Activated naive CD4-positive, alpha-beta T cell treated with anti-CD3 and anti-CD28 coated beads, Interleukin-2, amount 50 U/mL, for 24 hours (primary cell): ENCODE data around the gene CAPN12.
"Not testable (repeated sequence)": the region's sequence is repeated elsewhere in the genome, so short reads cannot be mapped to it uniquely, and the experiment has no call there.

Source experiments
- H3K27ac Mint-ChIP-seq: one replicate; pipeline ENCODE4 v1.8.0; 2021; ENCODE audit warnings: mild to moderate bottlenecking, mixed read lengths
- H3K27me3 Mint-ChIP-seq: one replicate; pipeline ENCODE4 v1.8.0; 2021; ENCODE audit warnings: mixed read lengths
- H3K36me3 Mint-ChIP-seq: one replicate; pipeline ENCODE4 v1.8.0; 2021; ENCODE audit warnings: mixed read lengths
- H3K4me1 Mint-ChIP-seq: one replicate; pipeline ENCODE4 v1.8.0; 2021; ENCODE audit warnings: mixed read lengths
- H3K4me3 Mint-ChIP-seq: one replicate; pipeline ENCODE4 v1.8.0; 2021; ENCODE audit warnings: mild to moderate bottlenecking, mixed read lengths
- H3K9me3 Mint-ChIP-seq: one replicate; pipeline ENCODE4 v1.8.0; 2021; ENCODE audit warnings: mixed read lengths

CAPN12 gene

GRCh38 chr19:38744298-38744681, at the start of gene CAPN12:
TSS of gene CAPN12 (minus strand) at chr19:38744474. CDS start at chr19:38744165, 309 bp downstream.
- Mint-ChIP-seq H3K27ac (peak within 1 kb of the TSS; percentile 62), H3K27me3 (no peaks in the 10 kb centered on the region), H3K4me1 (no peaks in the 10 kb centered on the region), H3K4me3 (no peak within 1 kb of the TSS), H3K36me3 (no peaks in the 10 kb centered on the region), H3K9me3 (no peaks in the 10 kb centered on the region)

DNA sequence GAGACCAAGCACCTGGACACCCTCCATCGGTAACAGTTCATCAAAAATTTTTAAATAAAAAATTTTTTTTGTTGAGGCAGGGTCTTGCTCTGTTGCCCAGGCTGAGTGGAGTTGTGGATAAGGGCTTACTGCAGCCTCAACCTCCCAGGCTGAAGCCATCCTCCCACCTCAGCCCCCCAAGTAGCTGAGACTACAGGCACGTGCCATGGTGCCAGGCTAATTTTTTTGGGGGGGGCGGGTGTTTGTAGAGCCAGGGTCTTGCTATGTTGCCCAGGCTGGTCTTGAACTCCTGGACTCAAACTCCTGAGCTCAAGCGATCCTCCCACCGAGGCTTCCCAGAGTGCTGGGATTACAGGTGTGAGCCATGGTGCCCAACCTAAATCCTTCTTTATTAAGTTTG, 49.4 kb upstream of the CAPN12 start:
- Mint-ChIP-seq H3K4me1 (peaks cover 4% of the 10 kb centered on the region), H3K36me3 (no peaks in the 10 kb centered on the region), H3K27me3 (no peaks in the 10 kb centered on the region), H3K4me3 (no peak overlapping the region), H3K27ac (no peak overlapping the region), H3K9me3 (no peaks in the 10 kb centered on the region)

- H3K4me1 Mint-ChIP-seq, result peaks cover 4% of the 10 kb centered on the region
- no peaks in the 10 kb centered on the region for H3K27me3 Mint-ChIP-seq
- H3K9me3 Mint-ChIP-seq, result no peaks in the 10 kb centered on the region
- no peak overlapping the region for H3K27ac Mint-ChIP-seq
- no peaks in the 10 kb centered on the region for H3K36me3 Mint-ChIP-seq
- peak overlapping the region; percentile 73 for H3K4me3 Mint-ChIP-seq
Measured at GRCh38 chr19:38793177-38793576, 48.9 kb upstream of the CAPN12 start.

- Mint-ChIP-seq H3K27me3 (no peaks in the 10 kb centered on the region), H3K27ac (no peak overlapping the region), H3K9me3 (no peaks in the 10 kb centered on the region), H3K36me3 (no peaks in the 10 kb centered on the region), H3K4me3 (peak overlapping the region; percentile 73), H3K4me1 (peaks cover 4% of the 10 kb centered on the region)
Measured at GRCh38 chr19:38792250-38793111, 48.2 kb upstream of the CAPN12 start.

- not testable (repeated sequence) for H3K9me3 Mint-ChIP-seq, H3K36me3 Mint-ChIP-seq, H3K27me3 Mint-ChIP-seq, H3K4me1 Mint-ChIP-seq, H3K4me3 Mint-ChIP-seq, H3K27ac Mint-ChIP-seq
Measured at GRCh38 chr19:38791451-38792064, 47.3 kb upstream of the CAPN12 start.

DNA sequence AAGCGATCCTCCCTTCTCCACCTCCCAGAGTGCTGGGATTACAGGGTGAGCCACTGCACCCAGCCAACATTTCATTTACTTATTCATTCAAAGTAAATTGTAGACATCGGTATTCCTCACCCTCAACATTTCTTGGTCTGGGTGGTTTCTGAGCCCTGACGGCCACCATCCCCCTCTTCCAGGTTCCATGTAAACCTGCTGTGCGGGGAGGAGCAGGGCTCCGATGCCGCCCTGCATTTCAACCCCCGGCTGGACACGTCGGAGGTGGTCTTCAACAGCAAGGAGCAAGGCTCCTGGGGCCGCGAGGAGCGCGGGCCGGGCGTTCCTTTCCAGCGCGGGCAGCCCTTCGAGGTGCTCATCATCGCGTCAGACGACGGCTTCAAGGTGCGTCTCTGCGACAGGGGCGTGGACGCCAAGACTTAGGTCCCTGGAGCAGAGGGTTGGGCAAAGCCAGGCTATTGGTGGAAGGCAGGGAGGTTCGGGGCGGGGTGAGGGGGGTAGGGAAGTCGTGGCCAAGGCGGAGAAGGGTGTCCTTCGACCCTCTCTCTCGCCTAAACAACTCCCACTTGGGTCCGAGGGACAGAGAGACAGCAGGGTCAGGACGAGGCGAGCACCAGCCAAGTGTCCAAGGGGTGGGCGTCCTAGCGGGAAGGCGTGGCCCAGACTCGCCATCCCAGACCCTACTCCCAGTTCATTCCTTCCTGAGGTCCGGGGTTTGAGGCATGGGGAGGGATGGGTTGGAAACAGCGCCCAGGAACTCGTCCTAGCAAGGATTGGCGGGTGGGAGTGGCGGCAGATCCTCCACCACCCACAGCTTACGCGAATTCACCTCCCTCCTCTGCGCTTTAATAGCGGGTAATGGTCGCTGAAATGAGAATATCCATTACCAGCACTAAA, 46.5 kb upstream of the CAPN12 start:
- H3K27me3 Mint-ChIP-seq, H3K4me1 Mint-ChIP-seq, H3K4me3 Mint-ChIP-seq, H3K36me3 Mint-ChIP-seq, H3K9me3 Mint-ChIP-seq, H3K27ac Mint-ChIP-seq: not testable (repeated sequence)

DNA sequence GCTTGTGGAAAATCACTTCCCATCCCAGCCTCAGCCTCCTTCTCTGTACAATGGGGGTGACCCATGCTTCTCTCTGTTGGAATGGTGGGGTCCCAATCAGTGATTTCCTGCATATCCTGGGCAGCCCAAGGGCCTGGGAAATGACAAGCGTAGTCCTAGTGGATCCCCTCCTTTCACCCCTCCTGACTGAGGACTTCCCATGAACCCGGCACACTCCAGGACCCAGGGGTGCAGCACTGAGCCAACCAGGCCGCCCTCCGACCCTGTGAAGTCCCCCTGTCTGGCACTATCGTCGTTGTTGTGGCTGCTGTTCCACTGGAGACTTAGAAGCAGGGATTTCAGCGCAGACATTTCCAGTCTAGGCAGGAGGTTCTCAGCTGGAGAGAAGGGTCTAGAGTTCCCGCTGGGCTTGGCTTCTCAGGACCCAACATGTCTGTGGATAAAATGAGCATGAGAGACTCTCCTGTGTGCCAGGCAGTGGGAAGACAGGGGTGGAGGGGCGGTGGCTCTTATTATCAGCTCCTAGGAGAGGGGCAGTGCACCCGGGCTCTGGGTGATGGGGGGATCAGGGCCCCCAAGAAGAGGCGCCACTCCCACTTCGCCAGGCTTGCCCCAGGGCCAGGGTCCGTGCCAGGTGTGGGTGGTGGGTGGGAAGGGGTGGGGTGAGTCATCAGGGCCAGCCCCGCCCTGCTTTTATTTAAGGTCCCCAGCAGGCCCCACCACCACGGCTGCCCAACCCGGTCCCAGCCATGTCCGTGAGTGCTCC, 44.4 kb upstream of the CAPN12 start, which contains the start of gene LGALS7B:
Gene LGALS7B (plus strand): TSS at position 723 of the 766 bp plus-strand sequence. CDS start 27 bp downstream, at position 750.
- Mint-ChIP-seq H3K27me3 (no peaks in the 10 kb centered on the region), H3K4me1 (peaks cover 4% of the 10 kb centered on the region), H3K4me3 (no peak within 1 kb of the TSS), H3K9me3 (no peaks in the 10 kb centered on the region), H3K27ac (no peak within 1 kb of the TSS), H3K36me3 (no peaks in the 10 kb centered on the region)

- H3K27ac Mint-ChIP-seq, result no peak overlapping the region
- H3K9me3 Mint-ChIP-seq, result no peaks in the 10 kb centered on the region
- H3K4me3 Mint-ChIP-seq, result no peak overlapping the region
- H3K36me3 Mint-ChIP-seq, result no peaks in the 10 kb centered on the region
- no peaks in the 10 kb centered on the region for H3K27me3 Mint-ChIP-seq
- no peaks in the 10 kb centered on the region for H3K4me1 Mint-ChIP-seq
Measured at GRCh38 chr19:38786572-38787265, 42.4 kb upstream of the CAPN12 start.

- H3K4me3 Mint-ChIP-seq, H3K4me1 Mint-ChIP-seq, H3K36me3 Mint-ChIP-seq, H3K27me3 Mint-ChIP-seq, H3K27ac Mint-ChIP-seq, H3K9me3 Mint-ChIP-seq: not testable (repeated sequence)
Measured at GRCh38 chr19:38786061-38786460, 41.8 kb upstream of the CAPN12 start.

DNA sequence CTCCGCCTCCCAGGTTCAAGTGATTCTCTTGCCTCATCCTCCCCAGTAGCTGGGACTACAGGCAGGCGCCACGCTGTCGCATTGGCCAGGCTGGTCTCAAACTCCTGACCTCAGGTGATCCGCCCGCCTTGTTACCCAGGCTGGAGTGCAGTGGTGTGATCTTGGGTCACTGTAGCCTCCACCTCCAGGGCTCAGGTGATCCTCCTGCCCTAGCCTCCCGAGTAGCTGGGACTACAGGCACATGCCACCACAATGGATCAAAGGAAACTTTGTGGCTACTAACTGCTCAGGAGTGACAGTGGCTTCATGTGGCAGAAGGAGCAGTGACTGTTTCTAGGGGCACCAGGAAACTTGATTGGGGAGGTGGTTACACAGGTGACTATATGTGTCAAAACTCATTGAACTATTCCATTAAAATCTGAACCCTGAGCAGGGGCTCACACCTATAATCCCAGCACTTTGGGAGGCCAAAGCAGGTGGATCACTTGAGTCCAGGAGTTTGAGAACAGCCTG, 41.0 kb upstream of the CAPN12 start:
- no peaks in the 10 kb centered on the region for H3K36me3 Mint-ChIP-seq
- H3K9me3 Mint-ChIP-seq, result no peaks in the 10 kb centered on the region
- H3K4me1 Mint-ChIP-seq, result no peaks in the 10 kb centered on the region
- no peak overlapping the region for H3K27ac Mint-ChIP-seq
- H3K27me3 Mint-ChIP-seq, result no peaks in the 10 kb centered on the region
- no peak overlapping the region for H3K4me3 Mint-ChIP-seq

DNA sequence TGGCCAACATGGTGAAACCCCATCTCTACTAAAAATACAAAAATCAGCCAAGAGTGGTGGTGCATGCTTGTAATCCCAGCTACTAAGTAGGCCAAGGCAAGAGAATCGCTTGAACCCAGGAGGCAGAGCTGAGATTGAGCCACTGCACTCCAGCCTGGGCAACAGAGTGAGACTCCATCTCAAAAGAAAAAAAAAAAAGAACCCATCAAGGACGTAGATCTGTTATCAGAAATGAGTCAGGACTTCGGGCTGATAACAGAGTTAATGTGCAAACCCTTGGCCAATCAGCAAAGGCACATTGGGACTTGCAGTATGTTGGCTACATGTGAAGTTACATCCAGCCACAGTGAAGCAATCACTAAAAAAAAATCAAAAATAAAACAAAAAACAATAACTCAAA, 40.0 kb upstream of the CAPN12 start:
- Mint-ChIP-seq H3K4me3 (no peak overlapping the region), H3K9me3 (no peaks in the 10 kb centered on the region), H3K27ac (no peak overlapping the region), H3K27me3 (no peaks in the 10 kb centered on the region), H3K36me3 (no peaks in the 10 kb centered on the region), H3K4me1 (no peaks in the 10 kb centered on the region)

DNA sequence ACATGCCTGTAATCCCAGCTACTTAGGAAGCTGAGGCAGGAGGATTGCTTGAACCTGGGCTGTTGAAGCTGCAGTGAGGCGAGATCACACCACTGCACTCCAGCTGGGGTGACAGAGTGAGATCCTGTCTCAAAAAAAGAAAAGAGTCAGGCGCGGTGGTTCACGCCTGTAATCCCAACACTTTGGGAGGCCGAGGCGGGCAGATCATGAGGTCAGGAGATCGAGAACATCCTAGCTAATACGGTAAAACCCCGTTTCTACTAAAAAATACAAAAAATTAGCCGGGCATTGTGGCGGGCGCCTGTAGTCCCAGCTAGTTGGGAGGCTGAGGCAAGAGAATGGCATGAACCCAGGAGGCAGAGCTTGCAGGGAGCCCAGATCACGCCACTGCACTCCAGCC, 37.9 kb upstream of the CAPN12 start:
- H3K4me1 Mint-ChIP-seq, H3K27me3 Mint-ChIP-seq, H3K27ac Mint-ChIP-seq, H3K36me3 Mint-ChIP-seq, H3K4me3 Mint-ChIP-seq, H3K9me3 Mint-ChIP-seq: not testable (repeated sequence)

GRCh38 chr19:38781058-38781457, 36.8 kb upstream of the CAPN12 start:
- Mint-ChIP-seq H3K36me3 (no peaks in the 10 kb centered on the region), H3K27me3 (peaks cover 1% of the 10 kb centered on the region), H3K27ac (no peak overlapping the region), H3K4me3 (no peak overlapping the region), H3K9me3 (no peaks in the 10 kb centered on the region), H3K4me1 (no peaks in the 10 kb centered on the region)

GRCh38 chr19:38780443-38780842, 36.2 kb upstream of the CAPN12 start:
- no peaks in the 10 kb centered on the region for H3K9me3 Mint-ChIP-seq
- no peaks in the 10 kb centered on the region for H3K36me3 Mint-ChIP-seq
- H3K27me3 Mint-ChIP-seq, result peaks cover 1% of the 10 kb centered on the region
- H3K27ac Mint-ChIP-seq, result no peak overlapping the region
- no peak overlapping the region for H3K4me3 Mint-ChIP-seq
- H3K4me1 Mint-ChIP-seq, result no peaks in the 10 kb centered on the region
